Type B pancreatic cell (in vitro differentiated cells): ENCODE data around the gene SLITRK6. TPM values are rescaled to one million over a fixed set of nuclear protein-coding genes. Genes with fewer than 3 reads are reported as not detected.
A peak's percentile ranks its signal among the peaks of the same experiment; 100 is the strongest.

Experiments
- DNase-seq: peaks from one replicate; pipeline ENCODE4 v3.0.0; 2021; ENCODE audit warnings: mixed read lengths; ENCODE audit not compliant: unreplicated experiment; ENCODE audit errors: extremely low spot score
- H3K27ac Mint-ChIP-seq: 2 replicates; pipeline ENCODE4 v1.8.0; 2021; ENCODE audit warnings: mild to moderate bottlenecking, mixed read lengths
- H3K27me3 Mint-ChIP-seq: 2 replicates; pipeline ENCODE4 v1.8.0; 2021; ENCODE audit warnings: mixed read lengths
- H3K36me3 Mint-ChIP-seq: 2 replicates; pipeline ENCODE4 v1.8.0; 2021; ENCODE audit warnings: mixed read lengths
- H3K4me1 Mint-ChIP-seq: one replicate; pipeline ENCODE4 v1.8.0; 2021; ENCODE audit warnings: mixed read lengths; ENCODE audit not compliant: unreplicated experiment
- H3K4me3 Mint-ChIP-seq: 2 replicates; pipeline ENCODE4 v1.8.0; 2021; ENCODE audit warnings: mild to moderate bottlenecking, mixed read lengths
- H3K9me3 Mint-ChIP-seq: 2 replicates; pipeline ENCODE4 v1.8.0; 2021; ENCODE audit warnings: mixed read lengths
- total RNA-seq: library from RNA; stranded (reverse); gene quantifications from 2 replicates; pipeline ENCODE4 v1.2.1, GENCODE V29; 2021; ENCODE audit warnings: low replicate concordance
- TF ChIP-seq, protein P1 (sequence below): fragments of 200-600 bp; sonication (generic); conservative IDR thresholded peaks from 2 replicates; pipeline ENCODE4 v1.5.0; 2021; ENCODE audit warnings: antibody characterized with exemption, mild to moderate bottlenecking

The SLITRK6 gene
- total RNA-seq, 1 donor from 2014 or later, result 13.0 TPM

DNA sequence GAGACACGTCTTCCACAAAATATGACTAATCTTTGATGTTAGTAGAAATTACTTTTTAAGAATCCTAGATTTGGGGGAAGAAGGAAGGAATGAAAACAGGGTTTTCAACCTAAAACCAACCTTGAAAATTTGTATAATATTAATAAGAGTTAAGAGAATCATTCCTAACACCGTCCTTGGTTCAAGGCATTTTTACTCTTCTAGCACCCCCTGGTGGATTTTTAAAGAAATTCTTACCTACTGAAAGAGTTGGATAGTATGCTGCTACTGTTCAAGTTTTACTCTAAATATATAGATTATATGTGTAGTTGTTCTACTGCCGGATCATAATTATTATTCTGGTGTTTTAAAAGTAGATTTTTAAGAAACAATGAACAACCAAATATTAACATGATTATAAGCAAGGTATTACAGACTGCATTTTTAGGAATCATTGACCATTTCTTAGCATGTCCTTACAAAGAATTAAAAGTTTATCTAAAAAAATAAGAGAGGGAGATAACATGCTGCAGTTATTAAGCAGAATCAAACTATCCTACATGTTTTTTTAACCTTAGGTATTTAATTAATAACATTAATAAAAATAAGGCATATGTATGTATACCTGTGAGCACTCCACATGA is 7.4 kb upstream of the SLITRK6 start:
- H3K36me3 Mint-ChIP-seq, result no peaks in the 10 kb centered on the region
- TF ChIP-seq, protein P1, sequence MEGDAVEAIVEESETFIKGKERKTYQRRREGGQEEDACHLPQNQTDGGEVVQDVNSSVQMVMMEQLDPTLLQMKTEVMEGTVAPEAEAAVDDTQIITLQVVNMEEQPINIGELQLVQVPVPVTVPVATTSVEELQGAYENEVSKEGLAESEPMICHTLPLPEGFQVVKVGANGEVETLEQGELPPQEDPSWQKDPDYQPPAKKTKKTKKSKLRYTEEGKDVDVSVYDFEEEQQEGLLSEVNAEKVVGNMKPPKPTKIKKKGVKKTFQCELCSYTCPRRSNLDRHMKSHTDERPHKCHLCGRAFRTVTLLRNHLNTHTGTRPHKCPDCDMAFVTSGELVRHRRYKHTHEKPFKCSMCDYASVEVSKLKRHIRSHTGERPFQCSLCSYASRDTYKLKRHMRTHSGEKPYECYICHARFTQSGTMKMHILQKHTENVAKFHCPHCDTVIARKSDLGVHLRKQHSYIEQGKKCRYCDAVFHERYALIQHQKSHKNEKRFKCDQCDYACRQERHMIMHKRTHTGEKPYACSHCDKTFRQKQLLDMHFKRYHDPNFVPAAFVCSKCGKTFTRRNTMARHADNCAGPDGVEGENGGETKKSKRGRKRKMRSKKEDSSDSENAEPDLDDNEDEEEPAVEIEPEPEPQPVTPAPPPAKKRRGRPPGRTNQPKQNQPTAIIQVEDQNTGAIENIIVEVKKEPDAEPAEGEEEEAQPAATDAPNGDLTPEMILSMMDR, result peak; percentile 92
- H3K27ac Mint-ChIP-seq, result no peak overlapping the region
- no peaks in the 10 kb centered on the region for H3K4me1 Mint-ChIP-seq
- H3K9me3 Mint-ChIP-seq, result no peaks in the 10 kb centered on the region
- H3K4me3 Mint-ChIP-seq, result no peak overlapping the region
- DNase-seq, result no peak
- no peaks in the 10 kb centered on the region for H3K27me3 Mint-ChIP-seq

DNA sequence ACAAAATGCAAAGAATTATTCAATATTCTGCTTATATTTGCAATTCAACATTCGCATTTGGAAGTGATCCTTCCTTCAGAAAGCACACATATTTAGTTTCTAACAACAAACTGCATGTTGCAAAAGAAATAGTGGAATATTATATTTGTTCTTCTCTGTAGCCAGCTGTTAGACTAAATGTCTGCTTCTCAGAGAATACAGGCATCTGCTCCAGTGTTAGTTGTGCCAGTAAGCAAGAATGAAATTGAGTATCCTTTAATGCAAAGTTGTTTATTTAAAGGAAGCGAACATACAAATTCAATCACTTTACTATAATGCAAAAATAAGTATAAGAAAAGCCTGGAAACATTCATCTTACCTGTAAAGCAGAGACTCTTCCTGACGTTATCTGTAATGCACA is 663 bp downstream of the SLITRK6 start:
- peaks cover 15% of the 10 kb centered on the region for H3K4me1 Mint-ChIP-seq
- H3K27me3 Mint-ChIP-seq, result no peaks in the 10 kb centered on the region
- TF ChIP-seq, protein P1, result no peak
- H3K36me3 Mint-ChIP-seq, result peaks cover 5% of the 10 kb centered on the region
- H3K27ac Mint-ChIP-seq, result peak overlapping the region; percentile 80
- DNase-seq, result no peak
- peak overlapping the region; percentile 85 for H3K4me3 Mint-ChIP-seq
- peaks cover 14% of the 10 kb centered on the region for H3K9me3 Mint-ChIP-seq

DNA sequence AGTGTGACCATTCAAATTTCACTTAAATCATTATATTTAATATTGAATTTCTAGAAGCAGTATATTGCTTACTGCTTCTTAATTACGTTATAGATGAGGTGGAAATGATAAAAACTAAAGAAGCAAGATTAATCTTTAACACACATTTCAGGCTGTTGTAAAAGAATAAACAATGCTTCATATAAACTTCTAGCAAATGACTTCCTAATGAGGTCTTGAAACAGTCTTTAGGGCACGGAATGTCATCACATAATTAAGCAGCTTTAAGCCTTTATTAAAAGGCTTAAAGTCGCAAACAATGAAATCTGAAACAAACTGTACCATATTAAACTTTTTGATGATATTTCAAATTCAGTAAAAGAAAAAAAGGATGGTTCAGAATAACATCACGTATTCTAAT is 1.9 kb downstream of the SLITRK6 start:
- H3K27ac Mint-ChIP-seq, result no peak overlapping the region
- no peak for DNase-seq
- H3K4me3 Mint-ChIP-seq, result peak overlapping the region; percentile 61
- H3K9me3 Mint-ChIP-seq, result peaks cover 14% of the 10 kb centered on the region
- peaks cover 5% of the 10 kb centered on the region for H3K36me3 Mint-ChIP-seq
- peaks cover 15% of the 10 kb centered on the region for H3K4me1 Mint-ChIP-seq
- no peaks in the 10 kb centered on the region for H3K27me3 Mint-ChIP-seq
- TF ChIP-seq, protein P1, result no peak

DNA sequence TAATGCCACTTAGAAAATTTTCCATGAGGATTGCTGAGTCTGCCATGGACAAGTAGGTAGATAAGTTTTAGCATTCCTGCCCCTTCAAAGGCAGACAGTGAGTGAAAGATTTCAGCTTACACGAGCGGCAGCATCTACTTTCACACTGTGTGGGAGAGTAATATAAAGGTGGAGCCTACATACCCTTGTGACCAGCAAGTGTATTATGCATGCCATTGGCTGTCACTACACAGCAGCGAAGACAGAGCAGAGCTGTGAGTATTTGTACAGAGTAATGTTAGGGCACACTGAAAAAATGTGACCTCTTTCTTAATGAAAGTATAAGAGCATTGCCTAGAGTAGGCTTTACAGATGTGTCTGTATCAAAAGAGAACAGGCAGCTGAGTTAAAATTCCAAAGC is 14.0 kb downstream of the SLITRK6 start:
- no peak for DNase-seq
- Mint-ChIP-seq H3K4me1 (no peaks in the 10 kb centered on the region), H3K9me3 (no peaks in the 10 kb centered on the region), H3K27me3 (no peaks in the 10 kb centered on the region), H3K36me3 (no peaks in the 10 kb centered on the region), H3K27ac (no peak overlapping the region), H3K4me3 (no peak overlapping the region)
- TF ChIP-seq, protein P1, result no peak

DNA sequence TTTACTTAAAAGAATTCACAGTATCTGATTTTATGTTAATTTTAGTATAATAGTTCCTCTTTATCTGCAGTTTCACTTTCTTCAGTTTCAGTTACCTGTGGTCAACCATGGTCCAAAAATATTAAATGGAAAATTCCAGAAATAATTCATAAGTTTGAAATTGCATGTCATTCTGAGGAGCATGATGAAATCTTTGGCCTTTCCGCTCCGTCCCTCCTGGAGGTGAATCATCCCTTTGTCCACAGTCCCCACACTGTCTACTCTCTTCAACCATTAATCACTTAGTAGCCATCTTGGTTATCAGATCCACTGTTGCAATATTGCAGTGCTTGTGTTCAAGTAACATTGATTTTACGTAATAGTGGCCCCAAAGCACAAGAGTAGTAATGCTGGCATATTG is 26.9 kb downstream of the SLITRK6 start:
- TF ChIP-seq, protein P1, result no peak
- no peak overlapping the region for H3K4me3 Mint-ChIP-seq
- no peak for DNase-seq
- no peaks in the 10 kb centered on the region for H3K9me3 Mint-ChIP-seq
- no peaks in the 10 kb centered on the region for H3K36me3 Mint-ChIP-seq
- no peaks in the 10 kb centered on the region for H3K27me3 Mint-ChIP-seq
- no peak overlapping the region for H3K27ac Mint-ChIP-seq
- no peaks in the 10 kb centered on the region for H3K4me1 Mint-ChIP-seq

DNA sequence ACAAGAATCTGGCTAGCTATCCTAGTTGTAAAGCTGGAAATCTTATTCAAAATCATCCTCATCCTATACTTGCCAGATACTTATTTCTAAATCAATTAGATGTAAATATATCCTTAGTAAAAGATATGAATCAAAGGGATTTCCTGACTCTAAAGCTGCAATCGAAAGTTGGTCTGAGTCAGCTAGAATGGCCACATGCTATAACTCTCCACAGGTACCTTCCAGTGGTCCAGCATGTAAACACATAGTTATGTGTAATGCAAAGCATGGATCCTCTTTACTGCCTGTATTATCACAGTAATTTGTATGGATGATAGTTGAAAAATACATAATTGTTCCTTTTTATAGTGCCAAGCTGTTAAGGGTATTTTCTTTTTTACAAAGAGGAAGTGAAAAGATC is 27.4 kb downstream of the SLITRK6 start:
- no peak overlapping the region for H3K27ac Mint-ChIP-seq

More for the DNA sequence above, 27.4 kb downstream of the SLITRK6 start:
- no peak overlapping the region for H3K4me3 Mint-ChIP-seq
- H3K4me1 Mint-ChIP-seq, result no peaks in the 10 kb centered on the region
- TF ChIP-seq, protein P1, result no peak
- H3K9me3 Mint-ChIP-seq, result no peaks in the 10 kb centered on the region
- DNase-seq, result no peak
- H3K36me3 Mint-ChIP-seq, result no peaks in the 10 kb centered on the region
- H3K27me3 Mint-ChIP-seq, result no peaks in the 10 kb centered on the region
